ENCODE results near the gene S100A7A.

The S100A7A gene

DNA sequence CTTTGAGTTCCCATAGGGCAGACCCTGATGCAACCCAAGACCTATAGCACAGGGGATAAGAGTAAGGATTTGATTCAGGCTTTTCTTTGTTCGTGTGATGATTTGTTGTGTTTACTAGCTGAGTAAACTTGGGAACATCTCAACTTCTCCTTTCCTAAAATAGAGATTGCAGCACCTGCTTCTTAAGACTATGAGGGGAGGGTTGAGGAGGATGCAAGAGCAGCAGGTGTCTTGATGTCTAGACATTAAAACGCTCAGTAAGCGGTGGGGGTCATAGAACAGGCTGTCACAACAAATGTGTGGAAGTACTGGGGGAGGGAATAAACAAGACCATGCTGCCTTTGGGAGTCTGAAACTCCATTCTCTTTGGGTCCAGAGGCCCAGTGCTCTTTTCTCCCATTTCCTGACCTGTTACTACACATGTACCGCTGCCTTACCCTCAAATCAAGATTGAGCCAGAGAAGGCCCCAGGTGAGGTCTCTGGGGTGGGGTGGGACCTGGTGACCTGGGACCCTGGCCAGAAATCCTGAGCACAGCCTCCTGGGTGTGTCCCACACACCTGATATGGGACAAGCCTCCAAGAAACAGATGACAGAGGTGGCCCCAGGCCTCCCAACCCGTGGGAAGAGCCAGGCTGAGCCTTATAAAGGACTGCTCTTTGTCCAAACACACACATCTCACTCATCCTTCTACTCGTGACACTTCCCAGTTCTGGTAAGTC lies at the start of gene S100A7A:
Gene S100A7A, plus strand, starts transcription at position 671 of the 721 bp plus-strand sequence. CDS start 1,563 bp downstream, outside the sequence.
- no peak for DNase-seq (ENCODE audit: low read depth)

DNA sequence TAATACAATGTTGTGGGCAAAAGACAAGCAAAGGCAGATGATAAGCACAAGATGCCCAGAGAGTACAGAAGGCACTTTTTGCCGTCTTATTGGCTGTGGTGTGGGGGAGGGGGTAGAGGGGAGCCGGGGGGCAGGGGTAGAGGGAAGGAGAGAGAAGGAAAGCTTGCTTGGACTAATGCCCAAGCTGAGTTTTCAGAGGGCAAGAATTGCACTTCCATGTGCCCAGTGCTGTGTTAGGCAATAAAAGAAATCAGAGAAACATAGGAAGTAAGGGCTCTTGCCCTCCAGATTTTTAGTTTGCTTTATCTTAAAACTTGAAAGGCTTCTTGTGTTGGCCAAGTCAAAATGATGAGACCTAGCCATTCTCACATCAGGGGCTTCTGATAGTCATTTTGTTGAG lies 49.2 kb upstream of the S100A7A start:
- DNase-seq (ENCODE audit: low read depth): no peak

GRCh38 chr1:153368495-153368894 lies 47.8 kb upstream of the S100A7A start:
- DNase-seq (ENCODE audit: low read depth): no peak

DNA sequence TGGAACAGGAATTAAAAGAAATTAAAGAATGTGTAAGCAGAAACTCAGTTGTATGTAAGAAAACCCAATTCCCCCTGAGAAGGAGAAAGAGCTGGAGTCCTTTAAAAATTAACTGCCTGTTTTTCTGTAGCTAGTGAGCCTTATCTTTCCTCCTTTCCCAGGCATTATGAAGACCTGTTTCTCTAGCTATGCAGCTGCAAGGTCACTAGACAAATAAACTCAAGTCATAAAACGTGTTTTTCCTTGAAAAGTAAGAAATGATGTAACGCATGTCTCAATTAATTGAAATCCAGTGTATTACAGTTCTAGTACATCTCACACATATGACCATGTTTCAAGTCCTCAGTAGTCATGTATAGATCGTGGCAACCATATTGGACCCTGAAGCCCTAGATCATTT lies 46.2 kb upstream of the S100A7A start:
- DNase-seq (ENCODE audit: low read depth): no peak

DNA sequence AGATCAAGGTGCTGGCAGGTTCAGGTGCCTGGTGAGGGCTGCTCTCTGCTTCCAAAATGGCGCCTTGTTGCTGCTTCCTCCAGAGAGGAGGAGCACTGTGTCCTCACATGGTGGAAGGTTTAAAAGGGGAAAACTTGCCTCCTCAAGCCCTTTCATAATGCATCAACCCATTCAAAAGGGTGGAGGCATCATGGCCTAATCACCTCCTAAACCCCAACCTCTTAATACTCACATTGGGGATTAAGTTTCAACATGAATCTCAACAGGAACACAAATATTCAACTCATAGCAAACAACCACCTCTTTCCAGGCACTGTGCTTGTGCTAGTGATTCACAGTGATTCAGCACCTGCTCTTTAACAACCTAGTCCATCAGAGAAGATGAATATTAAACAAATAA lies 45.1 kb upstream of the S100A7A start:
- DNase-seq (ENCODE audit: low read depth): no peak

DNA sequence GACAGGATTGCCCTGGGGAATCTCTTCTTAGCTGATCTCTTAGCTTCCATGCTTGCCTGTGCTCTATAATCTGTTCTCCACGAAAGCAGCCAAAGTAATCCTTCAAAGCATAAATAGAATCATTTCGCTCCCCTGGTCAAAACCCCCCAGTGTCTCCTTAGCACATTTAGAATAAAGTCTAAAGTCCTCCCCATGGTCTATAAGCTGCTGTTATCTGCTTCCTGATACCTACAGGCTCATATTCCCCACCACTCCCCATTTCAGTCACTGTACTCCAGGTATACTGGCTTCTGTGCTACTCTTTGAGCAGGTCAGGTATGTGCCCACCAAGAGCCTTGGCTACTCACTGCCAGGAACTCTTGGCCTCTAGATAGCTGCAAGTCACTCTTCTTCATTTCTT lies 43.7 kb upstream of the S100A7A start:
- no peak for DNase-seq (ENCODE audit: low read depth)

DNA sequence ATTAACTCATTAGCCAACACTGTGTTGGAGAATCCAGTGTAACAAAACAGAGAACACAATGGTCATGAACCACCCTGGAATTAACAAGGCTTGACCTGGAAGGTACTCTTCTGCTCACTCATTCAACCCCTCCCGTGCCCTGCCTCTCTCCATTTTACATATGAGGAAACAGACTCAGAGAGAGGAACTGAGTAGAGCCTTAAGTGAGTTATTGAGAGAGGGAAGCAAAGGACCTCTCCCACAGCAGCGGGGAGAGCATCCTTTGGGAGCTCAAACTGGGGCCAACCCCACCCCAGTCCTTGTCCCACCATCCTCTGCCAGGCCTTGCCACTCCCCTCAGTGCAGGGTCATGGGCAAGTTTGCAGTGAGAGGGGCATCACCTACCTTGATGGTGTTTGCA lies 42.2 kb upstream of the S100A7A start:
- no peak for DNase-seq (ENCODE audit: low read depth)

DNA sequence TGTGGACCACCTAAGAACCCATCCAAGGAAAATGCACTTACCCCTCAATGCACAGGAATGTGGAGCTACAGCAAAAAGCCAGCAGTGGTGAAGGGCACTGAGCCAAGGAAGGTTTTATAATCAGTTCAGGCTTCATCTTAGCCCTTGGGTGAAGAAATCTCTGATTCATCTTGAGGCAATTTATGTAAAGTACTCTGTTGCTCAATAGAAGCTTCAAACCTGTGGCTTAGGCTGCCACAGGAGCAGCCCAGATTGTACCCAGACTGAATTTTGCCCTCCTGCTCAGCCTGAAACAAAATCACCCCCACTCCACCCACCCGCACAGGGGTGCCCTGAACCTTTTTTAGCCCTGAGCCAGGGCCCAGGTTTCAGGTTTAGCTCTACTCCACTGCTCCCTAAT lies 40.8 kb upstream of the S100A7A start, which contains the start of gene S100A12:
Gene S100A12, minus strand, starts transcription at position 111 of the 400 bp plus-strand sequence. CDS start 1,029 bp downstream, outside the sequence.
- no peak for DNase-seq (ENCODE audit: low read depth)

DNA sequence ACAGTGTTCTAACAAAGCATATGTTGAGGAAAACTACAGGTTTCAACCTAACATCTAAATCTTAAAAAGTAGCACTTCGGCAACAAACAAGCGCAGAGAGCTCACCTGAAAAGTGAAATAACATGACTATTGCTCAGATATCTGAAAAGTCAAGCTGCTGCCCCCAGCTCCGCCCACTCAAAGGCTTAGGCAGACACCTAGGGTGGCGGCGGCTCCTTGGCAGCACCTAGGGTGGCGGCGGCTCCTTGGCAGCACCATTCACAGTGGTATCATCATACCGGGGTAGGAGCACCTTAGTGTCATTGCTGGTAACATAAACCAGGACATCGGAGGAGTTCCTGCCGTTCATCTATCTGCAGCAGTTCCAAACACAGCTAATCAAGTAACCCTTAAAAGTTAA lies 36.7 kb upstream of the S100A7A start:
- DNase-seq (ENCODE audit: low read depth): no peak

DNA sequence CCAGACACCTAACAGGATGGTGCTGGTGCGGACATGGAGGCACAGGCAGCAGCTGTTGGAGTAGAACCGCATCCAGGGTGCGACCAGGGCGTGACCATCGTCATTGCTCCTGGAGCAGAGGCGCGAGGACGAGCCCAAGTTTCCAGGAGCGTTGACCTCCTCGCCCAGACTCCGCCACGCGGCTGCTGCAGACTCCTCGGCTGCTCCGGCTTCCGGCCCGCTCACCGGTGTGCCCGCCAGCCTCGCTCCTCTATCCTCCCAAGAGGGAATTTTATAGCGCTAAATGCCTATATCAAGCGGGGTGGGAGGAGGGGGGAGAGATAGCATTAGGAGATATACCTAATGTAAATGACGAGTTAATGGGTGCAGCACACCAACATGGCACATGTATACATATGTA lies 35.6 kb upstream of the S100A7A start:
- DNase-seq (ENCODE audit: low read depth): no peak

DNA sequence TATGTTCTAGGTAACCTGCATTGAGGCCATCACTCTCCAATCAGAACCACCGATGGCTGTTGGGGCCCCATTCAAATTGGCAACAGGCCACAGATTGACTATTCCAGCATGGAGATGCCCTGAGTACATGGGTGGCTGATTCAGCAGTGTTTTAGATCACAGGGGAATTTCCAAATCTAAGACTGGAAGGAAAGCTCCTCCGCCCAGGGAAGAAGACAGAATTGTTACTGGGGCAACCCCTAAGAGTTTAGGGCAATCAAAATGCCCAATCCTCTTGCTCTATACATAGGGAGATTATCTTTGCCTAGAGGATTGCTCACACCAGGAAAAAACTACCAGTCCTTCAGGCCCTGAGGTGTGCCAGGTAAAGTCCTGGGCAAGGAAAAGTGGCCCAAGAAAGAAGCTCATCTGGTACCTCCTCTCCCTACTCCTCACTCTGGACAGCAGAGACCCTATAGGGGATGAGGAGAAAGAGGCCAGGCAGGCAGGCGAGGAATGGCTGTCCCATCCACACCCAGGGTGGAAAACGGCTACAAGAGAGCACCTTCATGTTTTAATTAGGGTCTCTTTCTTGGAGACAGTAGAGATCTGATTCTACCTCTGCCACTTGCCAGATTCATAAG lies 31.3 kb upstream of the S100A7A start:
- no peak for DNase-seq (ENCODE audit: low read depth)

- DNase-seq (ENCODE audit: low read depth): no peak
Observed at GRCh38 chr1:153386500-153386901, 29.8 kb upstream of the S100A7A start.

- DNase-seq (ENCODE audit: low read depth): no peak
Observed at GRCh38 chr1:153387001-153387400, 29.3 kb upstream of the S100A7A start.

GRCh38 chr1:153387785-153388184 lies 28.5 kb upstream of the S100A7A start:
- DNase-seq (ENCODE audit: low read depth): no peak

- DNase-seq (ENCODE audit: low read depth): no peak
Observed at GRCh38 chr1:153389401-153389800, 26.9 kb upstream of the S100A7A start.

DNA sequence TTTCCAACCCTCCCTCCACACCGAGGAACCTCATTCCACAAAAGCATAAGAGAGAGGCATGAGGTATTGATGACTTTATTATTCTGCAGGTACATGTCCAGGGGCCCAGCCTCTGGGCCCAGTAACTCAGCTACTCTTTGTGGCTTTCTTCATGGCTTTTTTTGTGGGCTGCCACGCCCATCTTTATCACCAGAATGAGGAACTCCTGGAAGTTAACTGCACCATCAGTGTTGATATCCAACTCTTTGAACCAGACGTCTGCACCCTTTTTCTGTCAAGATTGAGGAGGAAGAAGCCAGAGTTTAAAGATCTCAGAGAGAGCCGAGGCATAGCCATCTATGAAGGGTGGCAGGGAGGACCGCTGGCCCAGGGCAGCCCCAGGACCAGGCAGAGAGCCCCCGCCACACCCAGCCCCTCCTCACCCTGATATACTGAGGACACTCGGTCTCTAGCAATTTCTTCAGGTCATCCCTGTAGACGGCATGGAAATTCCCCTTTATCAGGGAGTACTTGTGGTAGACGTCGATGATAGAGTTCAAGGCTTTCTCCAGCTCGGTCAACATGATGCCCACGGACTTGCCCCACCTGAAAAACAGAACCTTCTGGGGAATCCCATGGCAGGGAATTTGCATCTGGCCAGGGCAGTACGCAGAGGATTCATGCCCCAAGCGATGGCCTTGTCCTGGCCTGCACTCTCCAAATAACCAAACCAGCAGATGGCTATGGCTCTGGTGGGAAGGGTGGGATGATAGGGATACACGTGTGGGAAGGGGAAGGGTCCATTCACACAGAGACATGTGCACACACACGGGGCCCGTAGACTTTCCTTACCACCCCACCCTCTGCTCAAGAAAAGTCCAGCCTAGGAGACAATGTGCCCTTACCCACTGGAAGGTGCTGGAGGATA lies 26.1 kb upstream of the S100A7A start:
- no peak for DNase-seq (ENCODE audit: low read depth)

- DNase-seq (ENCODE audit: low read depth): no peak
Observed at GRCh38 chr1:153390938-153391710, 25.2 kb upstream of the S100A7A start, which contains the start of gene S100A8. TSS of gene S100A8 (minus strand) at chr1:153391073. CDS start at chr1:153390535, 538 bp downstream.

GRCh38 chr1:153392258-153392657 lies 24.1 kb upstream of the S100A7A start:
- DNase-seq (ENCODE audit: low read depth): no peak

DNA sequence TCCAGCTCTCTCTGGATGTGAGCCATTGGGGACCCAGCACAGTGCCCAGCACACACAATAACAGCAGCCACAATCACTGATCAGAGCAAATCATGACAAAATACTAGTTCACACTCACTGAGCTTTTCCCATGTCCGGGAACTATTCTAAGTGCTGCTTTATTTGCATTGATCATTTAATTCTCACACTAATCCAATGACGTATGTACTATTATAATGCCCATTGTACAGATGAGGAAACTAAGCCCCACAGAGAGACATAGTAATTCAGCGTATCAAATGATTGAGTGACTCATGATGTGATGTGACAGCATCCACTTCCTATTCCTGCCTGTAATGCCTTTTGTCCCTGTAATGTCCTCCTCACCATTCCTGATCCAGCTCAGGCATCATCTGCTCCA lies 23.5 kb upstream of the S100A7A start:
- DNase-seq (ENCODE audit: low read depth): no peak

DNA sequence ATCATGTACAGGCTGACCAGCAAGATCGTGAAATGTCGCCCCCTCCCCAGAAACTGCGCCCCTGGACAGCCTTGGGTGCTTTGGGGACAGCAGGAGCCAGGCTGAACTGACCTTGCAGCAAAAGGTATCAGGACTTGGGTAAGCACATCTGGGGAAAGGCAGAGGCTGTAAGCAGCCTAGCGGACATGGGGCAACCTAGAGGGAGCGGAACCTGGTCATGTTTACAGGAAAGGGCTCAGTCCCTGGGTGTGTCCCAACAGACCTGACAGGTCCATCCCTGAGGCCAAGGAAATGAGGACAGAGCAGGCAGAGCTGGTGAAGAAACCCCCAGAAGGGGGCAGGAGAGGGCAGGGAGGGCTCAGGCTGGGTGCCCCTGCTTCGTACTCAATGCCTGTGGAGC lies 22.4 kb upstream of the S100A7A start:
- DNase-seq (ENCODE audit: low read depth): no peak

DNA sequence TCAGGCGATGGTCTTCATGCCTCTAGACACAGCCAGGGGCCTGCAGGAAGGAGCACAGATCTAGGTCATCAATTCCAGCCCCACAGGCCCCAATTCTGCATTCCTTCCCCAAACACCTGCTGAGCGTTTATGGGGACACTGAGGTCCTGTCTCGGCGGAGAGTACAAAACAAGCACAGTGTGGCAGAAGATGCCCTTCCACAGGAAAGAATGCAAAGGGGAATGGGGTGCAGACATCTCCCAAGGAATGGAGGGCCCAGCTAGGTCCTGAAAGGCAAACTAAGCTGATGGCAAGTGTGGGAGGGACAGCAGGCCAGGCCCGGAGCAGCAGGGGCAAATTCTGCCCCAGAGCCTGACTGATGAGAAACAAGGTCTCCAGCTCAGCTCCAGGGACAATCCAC lies 21.9 kb upstream of the S100A7A start:
- no peak for DNase-seq (ENCODE audit: low read depth)

All from activated T-helper 1 cell treated with Interleukin-2 at 50 U/mL for 16 hours (primary cell).